Upper lobe of left lung (tissue), 6 donors: ENCODE data around the gene OLA1. TPM values are rescaled to one million over a fixed set of nuclear protein-coding genes. Genes with fewer than 3 reads are reported as not detected.

Experiments
- ATAC-seq, 2 donors: fragments of 200-7000 bp; cut with Tn5 transposase; one replicate each; pipeline ENCODE4 v1.9.1; 2022; ENCODE audit warnings: mild to moderate bottlenecking in 2 of 2, moderate library complexity in 2 of 2; ENCODE audit not compliant: low FRiP score in 2 of 2
- DNase-seq, 2 donors: peaks; one replicate each; pipeline ENCODE4 v3.0.0-alpha.2; 2019 to 2020
- H3K27ac ChIP-seq, 4 donors: fragments of 200-600 bp; sonication (generic); one replicate each; pipeline ENCODE4 v1.5.1; 2016 to 2019
- H3K27me3 ChIP-seq, 4 donors: fragments of 200-600 bp; sonication (generic); one replicate each; pipeline ENCODE4 v1.5.1; 2017 to 2019
- H3K36me3 ChIP-seq, 4 donors: fragments of 200-600 bp; sonication (generic); one replicate each; pipeline ENCODE4 v1.5.1; 2016 to 2019
- H3K4me1 ChIP-seq, 4 donors: fragments of 200-600 bp; sonication (generic); one replicate each; pipeline ENCODE4 v1.5.1; 2018 to 2019
- H3K4me3 ChIP-seq, 4 donors: fragments of 200-600 bp; sonication (generic); one replicate each; pipeline ENCODE4 v1.5.1; 2017 to 2019; ENCODE audit warnings: mild to moderate bottlenecking in 2 of 4, moderate library complexity in 1 of 4
- H3K9me3 ChIP-seq, 4 donors: fragments of 200-600 bp; sonication (generic); one replicate each; pipeline ENCODE4 v1.5.1; 2018 to 2019
- CTCF ChIP-seq, 6 experiments: fragments of 450-650 bp in 4 of 6; fragments of 200-600 bp in 2 of 6; sonication (generic) in 2 of 6; IDR thresholded peaks; one replicate each; pipeline ENCODE4 v1.5.1; 2016 to 2019; ENCODE audit warnings: antibody characterized with exemption in 6 of 6
- EP300 ChIP-seq, 4 donors: sonication (generic); formaldehyde crosslinking; IDR thresholded peaks; one replicate each; pipeline ENCODE4 v1.5.1; 2017; ENCODE audit warnings: antibody characterized with exemption in 4 of 4, control low read depth in 2 of 4
- POLR2A ChIP-seq, 4 donors: fragments of 450-650 bp; IDR thresholded peaks; one replicate each; pipeline ENCODE4 v1.5.1; 2016 to 2017; ENCODE audit warnings: antibody characterized with exemption in 4 of 4, mild to moderate bottlenecking in 2 of 4
- POLR2AphosphoS5 ChIP-seq, 2 donors: sonication (generic); formaldehyde crosslinking; IDR thresholded peaks; one replicate each; pipeline ENCODE4 v1.5.1; 2017; ENCODE audit warnings: antibody characterized with exemption in 2 of 2
- WGBS, 2 donors: methylation state at CpG; one replicate each; pipeline ENCODE4 v1.1.5; 2017 to 2018; 5-methylcytosine and 5-hydroxymethylcytosine counted together
- total RNA-seq, 6 donors: library from RNA; depleted of rRNA in 4 of 6; stranded (reverse); fragments of >200 nt in 4 of 6; gene quantifications; one replicate each; pipeline versions ENCODE4 v1.1.0 to v1.2.1, GENCODE V29; 2016 to 2021
- donor health status: DM: no; HTN: no; CAD: no; lungs with moderate emphysema.
- donor health status: DM: no; HTN: yes; CAD: no; lungs with severe emphysema.

The OLA1 gene
- total RNA-seq, 6 donors from 2014 or later, result 16.5 to 52.2 (median 42.0) TPM

DNA sequence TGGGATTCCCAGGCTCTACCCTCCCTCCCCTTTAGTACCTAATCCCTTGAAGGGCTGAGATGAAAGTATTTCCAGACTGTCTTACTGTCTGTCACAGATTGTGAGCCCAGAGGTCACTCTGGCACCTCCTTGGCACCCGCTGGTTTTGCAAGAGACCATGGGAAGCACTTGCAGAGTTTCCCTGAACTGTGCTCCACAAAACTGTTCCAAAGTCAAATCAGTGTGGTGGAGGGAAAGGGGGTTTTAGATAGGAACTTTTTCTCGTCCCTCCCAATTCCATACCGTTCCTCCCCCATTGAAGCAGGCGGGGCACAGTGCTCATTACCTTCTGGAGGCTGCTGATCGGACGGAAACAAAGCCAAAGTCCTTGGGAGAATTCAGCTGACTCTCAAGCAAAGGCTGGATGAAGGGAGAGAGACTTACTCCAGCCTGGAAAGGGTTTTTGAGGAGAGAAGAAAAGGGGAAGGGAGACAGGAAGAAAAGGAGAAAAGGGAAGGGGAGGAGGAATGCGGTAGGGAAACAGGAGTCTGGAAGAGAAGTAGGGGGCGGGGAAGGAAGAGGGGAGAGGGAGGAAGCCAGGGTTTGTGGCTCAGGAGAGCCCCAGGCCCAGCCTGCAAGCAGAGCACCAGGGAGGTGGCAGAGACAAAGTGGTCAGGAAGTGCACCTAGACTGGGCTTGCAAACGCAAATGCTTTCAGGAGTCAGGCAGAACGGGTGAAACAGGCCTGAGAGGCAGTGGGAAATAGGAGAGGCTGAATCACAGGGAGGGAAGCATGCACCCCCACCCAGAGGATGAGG lies 194.8 kb downstream of the OLA1 start:
- ATAC-seq, result no peak
- TF ChIP-seq CTCF (IDR thresholded peaks at IDR 0.05) (no peak), POLR2A (IDR thresholded peaks at IDR 0.05) (no peak), EP300 (IDR thresholded peaks at IDR 0.05) (no peak), POLR2AphosphoS5 (IDR thresholded peaks at IDR 0.05) (no peak)
- Histone ChIP-seq H3K4me3 (no peak overlapping the region), H3K9me3 (no peaks in the 10 kb centered on the region), H3K27ac (no peak overlapping the region), H3K4me1 (peaks cover 0 to 8% (median 4%) of the 10 kb centered on the region in 4 donors), H3K27me3 (no peaks in the 10 kb centered on the region), H3K36me3 (no peaks in the 10 kb centered on the region)
- WGBS, 2 donors, result 59 to 61% methylated on average over 10 of the region's 10 CpGs
- DNase-seq, result no peak

DNA sequence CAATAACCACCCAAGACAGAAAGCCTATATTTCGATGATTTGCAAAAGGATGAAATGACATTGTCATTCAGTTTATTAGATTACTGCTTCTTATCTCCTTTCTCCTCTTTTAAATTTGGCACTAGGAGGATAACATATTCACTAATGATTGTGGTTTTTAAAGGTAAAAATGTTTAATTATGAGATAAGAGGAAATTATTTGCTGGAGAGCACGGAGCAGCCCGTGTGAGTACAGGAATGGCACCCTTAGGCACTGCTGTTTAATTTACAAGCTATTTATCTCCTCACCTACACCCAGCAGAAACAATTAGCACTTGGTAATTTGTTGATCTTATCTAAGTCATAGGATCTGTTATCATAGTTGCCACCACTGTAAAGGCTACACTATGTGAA lies 195.8 kb downstream of the OLA1 start:
- no peak for DNase-seq
- peaks cover 0 to 8% (median 4%) of the 10 kb centered on the region in 4 donors for H3K4me1 ChIP-seq
- 72 to 84% methylated on average over 3 of the region's 3 CpGs for WGBS, 2 donors

DNA sequence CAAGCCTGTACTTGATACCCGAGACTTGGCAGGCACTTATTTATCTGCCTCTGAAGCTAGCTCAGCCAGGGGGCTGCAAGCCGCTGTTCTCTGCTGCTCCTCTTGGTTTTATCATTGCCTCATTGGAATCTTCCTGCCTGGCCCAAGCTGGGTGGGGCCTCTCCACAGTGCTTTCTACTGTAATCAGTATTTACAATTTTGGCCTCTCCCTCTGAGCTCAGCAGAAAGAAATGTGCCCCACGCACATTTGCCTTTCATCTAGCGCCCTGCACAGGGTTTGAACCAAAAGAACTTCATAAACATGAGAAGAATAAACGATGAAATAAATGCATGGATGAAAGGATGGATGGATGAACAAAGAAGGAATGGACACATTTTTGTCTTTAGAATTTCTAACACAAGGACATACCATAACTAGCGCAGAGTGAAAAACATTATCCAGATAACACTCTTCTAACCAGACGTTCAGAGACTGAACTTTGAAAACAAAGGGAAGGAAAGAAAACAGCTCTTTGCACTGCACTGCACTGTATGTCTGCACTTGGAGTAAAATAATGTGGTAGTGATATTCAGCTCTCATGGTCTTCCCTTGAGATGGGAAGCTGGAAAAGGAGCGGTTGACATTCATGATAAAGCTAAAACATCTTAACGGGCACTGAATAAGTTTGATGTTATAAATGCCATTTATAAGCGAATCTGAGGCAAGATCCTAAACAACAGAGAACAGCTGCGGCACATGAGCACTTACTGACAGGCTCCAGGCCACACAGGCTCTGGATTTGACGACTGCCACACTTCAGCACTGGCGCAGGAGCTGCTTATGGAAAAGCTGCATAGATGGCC lies 196.4 kb downstream of the OLA1 start:
- Histone ChIP-seq H3K4me3 (no peak overlapping the region), H3K27me3 (no peaks in the 10 kb centered on the region), H3K9me3 (no peaks in the 10 kb centered on the region), H3K27ac (no peak overlapping the region), H3K4me1 (peaks cover 0 to 8% (median 4%) of the 10 kb centered on the region in 4 donors), H3K36me3 (no peaks in the 10 kb centered on the region)
- DNase-seq, result peak in 1 of 2 donors; percentile 38
- TF ChIP-seq POLR2AphosphoS5 (IDR thresholded peaks at IDR 0.05), result no peak
- TF ChIP-seq EP300 (IDR thresholded peaks at IDR 0.05), result no peak
- no peak for TF ChIP-seq CTCF (IDR thresholded peaks at IDR 0.05)
- TF ChIP-seq POLR2A (IDR thresholded peaks at IDR 0.05), result no peak
- peak; percentile 65 to 89 for ATAC-seq
- 60 to 63% methylated on average over 13 of the region's 13 CpGs for WGBS, 2 donors

More for the DNA sequence above, 195.8 kb downstream of the OLA1 start:
- TF ChIP-seq POLR2A (IDR thresholded peaks at IDR 0.05) (no peak), POLR2AphosphoS5 (IDR thresholded peaks at IDR 0.05) (no peak), CTCF (IDR thresholded peaks at IDR 0.05) (no peak)
- Histone ChIP-seq H3K27ac (no peak overlapping the region), H3K36me3 (no peaks in the 10 kb centered on the region), H3K27me3 (no peaks in the 10 kb centered on the region), H3K4me3 (no peak overlapping the region), H3K9me3 (no peaks in the 10 kb centered on the region)
- no peak for ATAC-seq

DNA sequence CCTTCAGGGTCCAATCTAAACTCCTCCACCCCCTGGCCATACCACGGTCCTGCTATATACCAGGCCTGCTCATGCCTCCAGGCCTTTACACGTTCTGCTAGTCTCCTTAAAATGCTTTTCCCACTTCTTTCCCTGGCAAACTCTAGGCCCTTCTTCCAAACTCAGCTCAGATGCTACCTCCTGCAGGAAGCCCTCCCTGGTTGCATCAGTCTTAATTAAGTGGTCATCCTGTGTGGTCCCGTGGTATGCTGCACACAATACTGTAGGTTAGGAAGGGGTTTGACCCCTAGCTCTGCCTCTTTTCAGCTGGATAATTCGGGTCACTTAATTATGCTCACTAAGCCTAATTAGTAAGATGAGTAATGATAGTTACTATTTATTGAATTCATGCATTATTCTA lies 197.3 kb downstream of the OLA1 start:
- ATAC-seq, result no peak
- H3K9me3 ChIP-seq, result no peaks in the 10 kb centered on the region
- DNase-seq, result no peak
- no peak for TF ChIP-seq CTCF (IDR thresholded peaks at IDR 0.05)
- no peak for TF ChIP-seq POLR2AphosphoS5 (IDR thresholded peaks at IDR 0.05)
- no peak for TF ChIP-seq POLR2A (IDR thresholded peaks at IDR 0.05)
- TF ChIP-seq EP300 (IDR thresholded peaks at IDR 0.05), result no peak
- H3K4me1 ChIP-seq, result peaks cover 0 to 8% (median 4%) of the 10 kb centered on the region in 4 donors
- 92 to 94% methylated on average over 4 of the region's 4 CpGs for WGBS, 2 donors
- H3K4me3 ChIP-seq, result no peak overlapping the region
- no peak overlapping the region for H3K27ac ChIP-seq
- no peaks in the 10 kb centered on the region for H3K27me3 ChIP-seq
- no peaks in the 10 kb centered on the region for H3K36me3 ChIP-seq
